GM23248 (cell line): ENCODE results near the gene CYREN. TPM values are rescaled to one million over a fixed set of nuclear protein-coding genes. Genes with fewer than 3 reads are reported as not detected.

Source experiments
- DNase-seq: peaks from one replicate; pipeline ENCODE4 v3.0.0-alpha.2; 2015
- H2AFZ ChIP-seq: fragments of 200-600 bp; sonication (generic); 2 replicates; pipeline ENCODE4 v1.6.1; 2016; ENCODE audit warnings: antibody characterized with exemption
- H3F3A ChIP-seq: fragments of 200-600 bp; sonication (generic); 2 replicates; pipeline ENCODE4 v1.6.1; 2016; ENCODE audit warnings: mild to moderate bottlenecking, antibody characterized with exemption, mixed run types; ENCODE audit not compliant: insufficient read depth
- H3K27ac ChIP-seq: fragments of 200-600 bp; sonication (generic); 2 replicates; pipeline ENCODE4 v1.5.1; 2016; ENCODE audit warnings: mild to moderate bottlenecking
- H3K27me3 ChIP-seq: fragments of 200-600 bp; sonication (generic); replicated peaks from 2 replicates; pipeline ENCODE4 v1.6.1; 2016; ENCODE audit warnings: mild to moderate bottlenecking; ENCODE audit not compliant: insufficient read depth
- H3K36me3 ChIP-seq: fragments of 200-600 bp; sonication (generic); 2 replicates; pipeline ENCODE4 v1.6.1; 2016; ENCODE audit warnings: low read depth, mild to moderate bottlenecking
- H3K4me1 ChIP-seq: fragments of 200-600 bp; sonication (generic); 2 replicates; pipeline ENCODE4 v1.6.1; 2016; ENCODE audit warnings: mild to moderate bottlenecking; ENCODE audit not compliant: insufficient read depth
- H3K4me2 ChIP-seq: fragments of 200-600 bp; sonication (generic); one replicate; pipeline ENCODE4 v1.6.1; 2016; ENCODE audit warnings: mild to moderate bottlenecking; ENCODE audit not compliant: unreplicated experiment
- H3K4me3 ChIP-seq: fragments of 200-600 bp; sonication (generic); 2 replicates; pipeline ENCODE4 v1.5.1; 2016; ENCODE audit warnings: mild to moderate bottlenecking
- H3K79me2 ChIP-seq: fragments of 200-600 bp; sonication (generic); 2 replicates; pipeline ENCODE4 v1.6.1; 2016; ENCODE audit warnings: mild to moderate bottlenecking; ENCODE audit not compliant: insufficient read depth
- H3K9ac ChIP-seq: fragments of 200-600 bp; sonication (generic); 2 replicates; pipeline ENCODE4 v1.6.1; 2016; ENCODE audit warnings: mild to moderate bottlenecking
- H3K9me2 ChIP-seq: fragments of 200-600 bp; sonication (generic); 2 replicates; pipeline ENCODE4 v1.6.1; 2016; ENCODE audit warnings: mixed run types, mild to moderate bottlenecking, moderate library complexity; ENCODE audit not compliant: insufficient read depth
- H3K9me3 ChIP-seq: fragments of 200-600 bp; sonication (generic); one replicate; pipeline ENCODE4 v1.6.1; 2017; ENCODE audit warnings: low read depth
- H4K20me1 ChIP-seq: fragments of 200-600 bp; sonication (generic); 2 replicates; pipeline ENCODE4 v1.6.0; 2016; ENCODE audit not compliant: insufficient read depth
- EZH2 ChIP-seq: fragments of 200-600 bp; sonication (generic); IDR thresholded peaks from 2 replicates; pipeline ENCODE4 v1.6.1; 2018; ENCODE audit warnings: antibody characterized with exemption, mild to moderate bottlenecking; ENCODE audit not compliant: insufficient read depth, poor library complexity, severe bottlenecking
- EZH2phosphoT487 ChIP-seq: fragments of 200-600 bp; sonication (generic); IDR thresholded peaks from 2 replicates; pipeline ENCODE4 v1.6.1; 2018; ENCODE audit warnings: antibody characterized with exemption, moderate library complexity, mild to moderate bottlenecking, low read depth; ENCODE audit not compliant: insufficient read depth
- WGBS, 2 experiments: methylation state at CpG; one replicate each; pipeline ENCODE4 v1.1.6; 2015 to 2017; ENCODE audit warnings: low lambda C conversion rate in 2 of 2, low coverage in 1 of 2; ENCODE audit errors: missing lambda C conversion rate in 2 of 2; 5-methylcytosine and 5-hydroxymethylcytosine counted together
- in situ Hi-C: fragments of 300-500 bp; cut with MboI; formaldehyde crosslinking; loops from 2 replicates; pipeline ENCODE4 v1.15.0; 2020
- polyA plus RNA-seq: library from polyadenylated mRNA; unstranded; fragments of >200 nt; fragmentation: Nextera tagmentation; extraction: Ambion mirVana; gene quantifications from 2 replicates; pipeline ENCODE4 v1.2.1, GENCODE V29; 2016
- total RNA-seq: library from RNA; depleted of rRNA; stranded (reverse); fragments of >200 nt; shearing (Covaris generic); gene quantifications from 2 replicates; pipeline ENCODE4 v1.2.3, GENCODE V29; 2014

Gene CYREN
- total and polyA plus RNA-seq, 2 experiments from 2014 or later = 38.3 to 40.4 TPM

GRCh38 chr7:135166338-135166990, 4.0 kb downstream of the CYREN start:
- no peak overlapping the region for H3K27ac ChIP-seq
- no peak overlapping the region for H3K9ac ChIP-seq
- H2AFZ ChIP-seq = no peak overlapping the region
- in situ Hi-C loops = no loop called here
- peaks cover 14% of the 10 kb centered on the region for H3F3A ChIP-seq
- peaks cover 30% of the 10 kb centered on the region for H3K79me2 ChIP-seq
- DNase-seq = no peak
- H3K9me2 ChIP-seq = no peaks in the 10 kb centered on the region
- 87 to 88% methylated on average over 18 of the region's 18 CpGs for WGBS, 2 experiments
- H3K4me1 ChIP-seq = peaks cover 19% of the 10 kb centered on the region
- H3K9me3 ChIP-seq = no peaks in the 10 kb centered on the region
- no peaks in the 10 kb centered on the region for H4K20me1 ChIP-seq
- TF ChIP-seq EZH2phosphoT487 (no peak), EZH2 (no peak)
- no peak overlapping the region for H3K4me3 ChIP-seq
- no peak overlapping the region for H3K4me2 ChIP-seq
- peaks cover 7% of the 10 kb centered on the region; the same call in 1 of the 2 replicates for H3K36me3 ChIP-seq
- H3K27me3 ChIP-seq = no peaks in the 10 kb centered on the region

- Histone ChIP-seq H2AFZ (no peak overlapping the region), H3K9ac (no peak overlapping the region), H3K27me3 (no peaks in the 10 kb centered on the region), H3K79me2 (peaks cover 30% of the 10 kb centered on the region), H3K9me2 (no peaks in the 10 kb centered on the region), H3K9me3 (no peaks in the 10 kb centered on the region), H3K36me3 (peaks cover 7% of the 10 kb centered on the region; the same call in 1 of the 2 replicates), H3K4me2 (no peak overlapping the region), H3K27ac (no peak overlapping the region), H3K4me3 (no peak overlapping the region), H4K20me1 (no peaks in the 10 kb centered on the region), H3K4me1 (peaks cover 13% of the 10 kb centered on the region), H3F3A (peaks cover 19% of the 10 kb centered on the region)
- DNase-seq = no peak
- in situ Hi-C loops = no loop called here
- no peak for TF ChIP-seq EZH2phosphoT487
- no peak for TF ChIP-seq EZH2
- 82 to 84% methylated on average over 4 of the region's 4 CpGs for WGBS, 2 experiments
Measured at GRCh38 chr7:135165862-135166261, 4.6 kb downstream of the CYREN start.

- no peaks in the 10 kb centered on the region for H4K20me1 ChIP-seq
- H3K9me2 ChIP-seq = no peaks in the 10 kb centered on the region
- DNase-seq = peak; percentile 14
- H3K4me3 ChIP-seq = no peak overlapping the region
- no peak for TF ChIP-seq EZH2
- TF ChIP-seq EZH2phosphoT487 = no peak
- in situ Hi-C loops = no loop called here
- WGBS, 2 experiments = 82 to 83% methylated on average over 17 of the region's 18 CpGs
- no peak overlapping the region for H3K9ac ChIP-seq
- no peak overlapping the region for H2AFZ ChIP-seq
- no peak overlapping the region for H3K27ac ChIP-seq
- H3F3A ChIP-seq = peaks cover 19% of the 10 kb centered on the region
- H3K79me2 ChIP-seq = peaks cover 27% of the 10 kb centered on the region
- H3K9me3 ChIP-seq = no peaks in the 10 kb centered on the region
- H3K36me3 ChIP-seq = peaks cover 7% of the 10 kb centered on the region; the same call in 1 of the 2 replicates
- no peaks in the 10 kb centered on the region for H3K27me3 ChIP-seq
- H3K4me2 ChIP-seq = no peak overlapping the region
- peaks cover 24% of the 10 kb centered on the region for H3K4me1 ChIP-seq
Measured at GRCh38 chr7:135164357-135165061, 6.0 kb downstream of the CYREN start.

- Histone ChIP-seq H3K79me2 (peaks cover 9% of the 10 kb centered on the region), H3K9ac (no peak overlapping the region), H3K27me3 (no peaks in the 10 kb centered on the region), H3K4me2 (no peak overlapping the region), H3F3A (0 out of 2 replicates have a peak, but pooled peaks cover 10% of the 10 kb centered on the region), H3K4me1 (peaks cover 14% of the 10 kb centered on the region), H3K36me3 (peaks cover 4% of the 10 kb centered on the region; the same call in 1 of the 2 replicates), H2AFZ (no peak overlapping the region), H3K9me2 (no peaks in the 10 kb centered on the region), H3K9me3 (no peaks in the 10 kb centered on the region), H3K27ac (no peak overlapping the region), H3K4me3 (no peak overlapping the region), H4K20me1 (no peaks in the 10 kb centered on the region)
- no peak for DNase-seq
- WGBS, 2 experiments = 95 to 100% methylated on average over 2 of the region's 2 CpGs
- in situ Hi-C loops = no loop called here
- no peak for TF ChIP-seq EZH2
- TF ChIP-seq EZH2phosphoT487 = no peak
Measured at GRCh38 chr7:135162382-135163001, 8.0 kb downstream of the CYREN start.
